Fibroblast of the aortic adventitia (primary cell): ENCODE data around the gene PCDHGA4. TPM values are rescaled to one million over a fixed set of nuclear protein-coding genes. Genes with fewer than 3 reads are reported as not detected.

Experiments used
- DNase-seq: peaks from one replicate; pipeline ENCODE4 v3.0.0-alpha.2; 2010; ENCODE audit warnings: low read depth
- H3K4me3 ChIP-seq: 2 replicates; pipeline ENCODE4 v1.5.1; 2011; ENCODE audit warnings: low read depth, mild to moderate bottlenecking, control low read depth, low read length, moderate library complexity
- CTCF ChIP-seq: IDR thresholded peaks from 2 replicates; pipeline ENCODE4 v1.5.1; 2011; ENCODE audit warnings: mild to moderate bottlenecking, low read length, control low read depth, inconsistent platforms; ENCODE audit not compliant: insufficient read depth
- total RNA-seq: library from RNA; depleted of rRNA; stranded (reverse); fragments of >200 nt; gene quantifications from 2 replicates; pipeline ENCODE4 v1.2.3, GENCODE V29; 2012; ENCODE audit warnings: low replicate concordance

PCDHGA4 gene
- total RNA-seq, 1 donor, result 9.9 TPM

DNA sequence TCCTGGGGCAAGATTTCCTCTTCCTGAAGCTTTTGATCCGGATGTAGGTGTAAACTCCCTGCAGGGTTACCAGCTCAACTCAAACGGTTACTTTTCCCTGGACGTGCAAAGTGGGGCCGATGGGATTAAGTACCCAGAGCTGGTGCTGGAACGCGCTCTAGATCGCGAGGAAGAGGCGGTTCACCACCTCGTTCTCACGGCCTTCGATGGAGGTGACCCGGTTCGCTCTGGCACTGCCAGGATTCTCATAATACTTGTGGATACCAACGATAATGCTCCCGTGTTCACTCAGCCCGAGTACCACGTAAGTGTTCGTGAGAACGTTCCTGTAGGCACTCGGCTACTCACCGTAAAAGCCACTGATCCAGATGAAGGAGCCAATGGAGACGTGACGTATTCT, 820 bp downstream of the PCDHGA4 start:
- H3K4me3 ChIP-seq, result no peak overlapping the region
- no peak for DNase-seq

GRCh38 chr5:141356133-141356532, 1.3 kb downstream of the PCDHGA4 start:
- TF ChIP-seq CTCF, result no peak

More for the DNA sequence above, 820 bp downstream of the PCDHGA4 start:
- no peak for TF ChIP-seq CTCF

GRCh38 chr5:141356950-141357349, 2.1 kb downstream of the PCDHGA4 start:
- no peak overlapping the region for H3K4me3 ChIP-seq
- TF ChIP-seq CTCF, result no peak
- no peak for DNase-seq

More at GRCh38 chr5:141356133-141356532, 1.3 kb downstream of the PCDHGA4 start:
- no peak for DNase-seq
- H3K4me3 ChIP-seq, result no peak overlapping the region

DNA sequence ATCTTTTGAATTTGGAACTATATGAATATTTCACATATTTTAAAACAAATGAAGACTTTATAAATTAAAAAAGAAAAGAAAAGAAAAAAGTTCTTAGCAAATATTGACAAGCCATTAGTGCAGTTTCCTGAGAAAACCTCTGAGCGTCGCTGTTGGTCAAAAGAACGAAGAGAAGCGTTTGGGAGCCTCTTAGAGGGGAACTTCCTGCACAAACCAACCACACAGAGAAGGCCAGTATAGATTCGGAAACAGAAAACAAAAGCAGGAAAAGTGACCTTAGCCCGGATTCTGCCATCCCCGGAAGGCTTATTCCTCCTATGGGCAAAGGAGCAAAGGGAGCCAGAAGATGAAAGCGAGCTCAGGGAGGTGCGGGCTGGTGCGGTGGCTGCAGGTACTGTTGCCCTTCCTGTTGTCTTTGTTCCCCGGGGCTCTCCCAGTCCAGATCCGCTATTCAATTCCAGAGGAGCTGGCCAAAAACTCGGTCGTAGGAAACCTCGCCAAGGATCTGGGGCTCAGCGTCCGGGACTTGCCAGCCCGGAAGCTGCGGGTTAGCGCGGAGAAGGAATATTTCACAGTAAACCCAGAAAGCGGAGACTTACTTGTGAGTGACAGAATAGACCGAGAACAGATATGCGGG, 5.1 kb downstream of the PCDHGA4 start, which contains the start of gene PCDHGB2:
Gene PCDHGB2, plus strand, starts transcription at position 205 of the 637 bp plus-strand sequence. Its CDS starts 142 bp downstream, at position 347.
- H3K4me3 ChIP-seq, result peak within 1 kb of the TSS; percentile 64
- peak; percentile 75 for DNase-seq
- peak; percentile 55 for TF ChIP-seq CTCF

DNA sequence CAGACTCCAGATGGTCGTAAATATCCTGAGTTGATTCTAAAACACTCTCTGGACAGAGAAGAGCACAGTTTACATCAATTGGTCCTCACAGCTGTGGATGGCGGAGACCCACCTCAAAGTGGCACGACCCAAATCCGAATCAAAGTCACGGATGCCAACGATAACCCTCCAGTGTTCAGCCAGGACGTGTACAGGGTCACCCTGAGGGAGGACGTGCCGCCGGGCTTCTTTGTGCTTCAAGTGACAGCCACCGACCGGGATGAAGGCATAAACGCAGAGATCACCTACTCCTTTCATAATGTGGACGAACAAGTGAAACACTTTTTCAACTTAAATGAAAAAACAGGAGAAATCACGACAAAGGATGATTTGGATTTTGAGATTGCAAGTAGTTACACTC, 5.9 kb downstream of the PCDHGA4 start:
- H3K4me3 ChIP-seq, result no peak overlapping the region
- no peak for DNase-seq
- no peak for TF ChIP-seq CTCF

DNA sequence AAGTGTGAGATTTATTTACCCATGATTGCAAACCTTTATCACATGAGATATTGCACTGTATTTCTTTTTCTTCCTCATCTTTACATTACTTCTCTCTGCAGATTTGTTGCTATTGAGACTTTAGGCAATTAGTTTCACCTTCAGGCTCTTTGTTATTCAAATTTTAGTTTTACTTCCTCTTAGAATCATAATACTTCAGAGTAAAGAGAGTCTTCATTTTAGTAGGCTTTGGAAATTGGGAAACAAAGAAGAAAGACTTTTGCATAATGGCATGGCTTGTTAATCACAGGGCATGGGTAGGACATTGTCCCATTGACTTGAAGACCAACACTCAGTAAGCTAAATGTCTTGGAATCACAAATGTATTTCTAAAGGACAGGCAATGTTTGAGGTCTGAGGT, 7.9 kb downstream of the PCDHGA4 start:
- TF ChIP-seq CTCF, result no peak
- no peak for DNase-seq
- H3K4me3 ChIP-seq, result no peak overlapping the region
